Thyroid gland (tissue), 4 donors: ENCODE data around the gene ARPC2.

Experiments used
- POLR2A ChIP-seq, 2 donors: fragments of 450-650 bp; IDR thresholded peaks; one replicate each; pipeline ENCODE4 v1.6.1; 2017; ENCODE audit warnings: antibody characterized with exemption in 2 of 2, mild to moderate bottlenecking in 2 of 2, moderate library complexity in 1 of 2
- TF ChIP-seq, protein P1 (sequence below), 6 experiments: fragments of 200-600 bp in 3 of 6; fragments of 450-650 bp in 3 of 6; sonication (generic) in 3 of 6; IDR thresholded peaks; one replicate each; pipeline ENCODE4 v1.5.1; 2016 to 2019; ENCODE audit warnings: antibody characterized with exemption in 6 of 6, mild to moderate bottlenecking in 2 of 6, inconsistent platforms in 1 of 6, moderate library complexity in 1 of 6

- TF ChIP-seq, protein P1, sequence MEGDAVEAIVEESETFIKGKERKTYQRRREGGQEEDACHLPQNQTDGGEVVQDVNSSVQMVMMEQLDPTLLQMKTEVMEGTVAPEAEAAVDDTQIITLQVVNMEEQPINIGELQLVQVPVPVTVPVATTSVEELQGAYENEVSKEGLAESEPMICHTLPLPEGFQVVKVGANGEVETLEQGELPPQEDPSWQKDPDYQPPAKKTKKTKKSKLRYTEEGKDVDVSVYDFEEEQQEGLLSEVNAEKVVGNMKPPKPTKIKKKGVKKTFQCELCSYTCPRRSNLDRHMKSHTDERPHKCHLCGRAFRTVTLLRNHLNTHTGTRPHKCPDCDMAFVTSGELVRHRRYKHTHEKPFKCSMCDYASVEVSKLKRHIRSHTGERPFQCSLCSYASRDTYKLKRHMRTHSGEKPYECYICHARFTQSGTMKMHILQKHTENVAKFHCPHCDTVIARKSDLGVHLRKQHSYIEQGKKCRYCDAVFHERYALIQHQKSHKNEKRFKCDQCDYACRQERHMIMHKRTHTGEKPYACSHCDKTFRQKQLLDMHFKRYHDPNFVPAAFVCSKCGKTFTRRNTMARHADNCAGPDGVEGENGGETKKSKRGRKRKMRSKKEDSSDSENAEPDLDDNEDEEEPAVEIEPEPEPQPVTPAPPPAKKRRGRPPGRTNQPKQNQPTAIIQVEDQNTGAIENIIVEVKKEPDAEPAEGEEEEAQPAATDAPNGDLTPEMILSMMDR (IDR thresholded peaks at IDR 0.05) = no peak
- no peak for TF ChIP-seq POLR2A (IDR thresholded peaks at IDR 0.05)
These were observed 55.0 kb downstream of the ARPC2 start for GRCh38 chr2:218271865-218272530.
